CD14-positive monocyte (primary cell): ENCODE results near the gene RAB26. TPM values are rescaled to one million over a fixed set of nuclear protein-coding genes. Genes with fewer than 3 reads are reported as not detected.
A peak's percentile ranks its signal among the peaks of the same experiment; 100 is the strongest.
"Not testable (repeated sequence)": the region's sequence is repeated elsewhere in the genome, so short reads cannot be mapped to it uniquely, and the experiment has no call there.

Experiments
- DNase-seq, 3 donors: peaks; one replicate each; pipeline ENCODE4 v3.0.0-alpha.2; 2011 to 2022
- H2AFZ ChIP-seq: 2 replicates; pipeline ENCODE4 v1.6.0; 2012; ENCODE audit warnings: mild to moderate bottlenecking, low read depth, low read length, inconsistent platforms; ENCODE audit not compliant: insufficient read depth, poor library complexity, severe bottlenecking
- H3K27ac ChIP-seq, 2 donors: 1 replicate in 1 of 2; 2 replicates in 1 of 2; pipeline ENCODE4 v1.5.1; 2012 to 2013; ENCODE audit warnings: low read length in 2 of 2, control low read depth in 1 of 2, inconsistent platforms in 1 of 2, low read depth in 1 of 2, mild to moderate bottlenecking in 1 of 2
- H3K27me3 ChIP-seq, 2 donors: one replicate each; pipeline versions ENCODE4 v1.6.0 to v1.6.1; 2011 to 2013; ENCODE audit warnings: low read length in 2 of 2; ENCODE audit not compliant: control insufficient read depth in 2 of 2, insufficient read depth in 2 of 2
- H3K36me3 ChIP-seq, 2 donors: replicated peaks in 1 of 2; 1 replicate in 1 of 2; 2 replicates in 1 of 2; pipeline versions ENCODE4 v1.5.1 to v1.6.1; 2012 to 2013; ENCODE audit warnings: low read length in 2 of 2, control low read depth in 1 of 2, inconsistent platforms in 1 of 2, mild to moderate bottlenecking in 1 of 2; ENCODE audit not compliant: insufficient read depth in 2 of 2, control insufficient read depth in 1 of 2
- H3K4me1 ChIP-seq, 2 donors: 1 replicate in 1 of 2; 2 replicates in 1 of 2; pipeline versions ENCODE4 v1.5.1 to v1.6.1; 2012 to 2013; ENCODE audit warnings: low read length in 2 of 2, control low read depth in 1 of 2, inconsistent platforms in 1 of 2, mild to moderate bottlenecking in 1 of 2, moderate library complexity in 1 of 2; ENCODE audit not compliant: insufficient read depth in 2 of 2, control insufficient read depth in 1 of 2
- H3K4me2 ChIP-seq: replicated peaks from 2 replicates; pipeline ENCODE3; 2012; ENCODE audit warnings: low read length, moderate library complexity, mild to moderate bottlenecking; ENCODE audit not compliant: poor library complexity, severe bottlenecking; ENCODE audit errors: extremely low read depth
- H3K4me3 ChIP-seq, 3 experiments: fragments of 200-600 bp in 1 of 3; sonication (generic) in 1 of 3; replicated peaks in 1 of 3; 1 replicate in 2 of 3; 2 replicates in 1 of 3; pipeline ENCODE4 v1.5.1; 2011 to 2013; ENCODE audit warnings: low read length in 3 of 3, mild to moderate bottlenecking in 3 of 3, control low read depth in 2 of 3, low read depth in 2 of 3, inconsistent platforms in 1 of 3, moderate library complexity in 1 of 3
- H3K79me2 ChIP-seq: 2 replicates; pipeline ENCODE4 v1.6.0; 2012; ENCODE audit warnings: mild to moderate bottlenecking, control low read depth, inconsistent platforms, low read length, moderate library complexity; ENCODE audit not compliant: insufficient read depth
- H3K9ac ChIP-seq: 2 replicates; pipeline ENCODE4 v1.6.0; 2017; ENCODE audit warnings: low read length, mild to moderate bottlenecking; ENCODE audit not compliant: insufficient read depth, poor library complexity, severe bottlenecking
- H3K9me3 ChIP-seq, 2 donors: replicated peaks in 1 of 2; 1 replicate in 1 of 2; 2 replicates in 1 of 2; pipeline versions ENCODE4 v1.5.1 to v1.6.1; 2012 to 2013; ENCODE audit warnings: low read length in 2 of 2, control low read depth in 1 of 2; ENCODE audit not compliant: control insufficient read depth in 1 of 2, insufficient read depth in 1 of 2
- H4K20me1 ChIP-seq: 2 replicates; pipeline ENCODE4 v1.6.0; 2012; ENCODE audit warnings: mild to moderate bottlenecking, low read length, control low read depth, moderate library complexity; ENCODE audit not compliant: insufficient read depth
- H3K27ac Mint-ChIP-seq, 7 donors: one replicate each; pipeline ENCODE4 v1.8.0; 2020; ENCODE audit warnings: mild to moderate bottlenecking in 7 of 7, mixed read lengths in 7 of 7, moderate library complexity in 6 of 7, inconsistent platforms in 2 of 7
- H3K27me3 Mint-ChIP-seq, 3 donors: one replicate each; pipeline ENCODE4 v1.8.0; 2021 to 2022; ENCODE audit warnings: low read depth in 3 of 3, mild to moderate bottlenecking in 3 of 3, mixed read lengths in 3 of 3, moderate library complexity in 3 of 3, inconsistent platforms in 1 of 3
- H3K36me3 Mint-ChIP-seq, 2 donors: one replicate each; pipeline ENCODE4 v1.8.0; 2020; ENCODE audit warnings: mixed read lengths in 2 of 2, inconsistent platforms in 1 of 2, mild to moderate bottlenecking in 1 of 2
- H3K4me1 Mint-ChIP-seq: one replicate; pipeline ENCODE4 v1.8.0; 2020; ENCODE audit warnings: mild to moderate bottlenecking, mixed read lengths
- H3K4me3 Mint-ChIP-seq, 2 donors: one replicate each; pipeline ENCODE4 v1.8.0; 2020; ENCODE audit warnings: mild to moderate bottlenecking in 2 of 2, mixed read lengths in 2 of 2, moderate library complexity in 1 of 2
- H3K9me3 Mint-ChIP-seq, 7 donors: one replicate each; pipeline ENCODE4 v1.8.0; 2020 to 2022; ENCODE audit warnings: mixed read lengths in 7 of 7, mild to moderate bottlenecking in 6 of 7, moderate library complexity in 6 of 7, inconsistent platforms in 2 of 7
- WGBS: methylation state at CpG from one replicate; pipeline ENCODE4 v1.1.5; 2013; ENCODE audit warnings: missing lambda C conversion rate; ENCODE audit not compliant: insufficient coverage; 5-methylcytosine and 5-hydroxymethylcytosine counted together
- intact Hi-C, 2 donors: fragments of 100-400 bp; cut with micrococcal nuclease; formaldehyde crosslinking; loops; one replicate each; pipeline versions ENCODE4 v1.15.0 to v1.15.1; 2023
- polyA plus RNA-seq, 3 donors: library from polyadenylated mRNA; depleted of rRNA in 1 of 3; unstranded in 2 of 3; stranded (reverse) in 1 of 3; fragments of 300-500 nt in 2 of 3; fragments of >200 nt in 1 of 3; fragmentation: Illumina TruSeq in 2 of 3; gene quantifications; 1 replicate in 2 of 3; 2 replicates in 1 of 3; pipeline ENCODE4 v1.2.3, GENCODE V29; 2012 to 2021

The RAB26 gene
- polyA plus RNA-seq, 3 donors: not detected

DNA sequence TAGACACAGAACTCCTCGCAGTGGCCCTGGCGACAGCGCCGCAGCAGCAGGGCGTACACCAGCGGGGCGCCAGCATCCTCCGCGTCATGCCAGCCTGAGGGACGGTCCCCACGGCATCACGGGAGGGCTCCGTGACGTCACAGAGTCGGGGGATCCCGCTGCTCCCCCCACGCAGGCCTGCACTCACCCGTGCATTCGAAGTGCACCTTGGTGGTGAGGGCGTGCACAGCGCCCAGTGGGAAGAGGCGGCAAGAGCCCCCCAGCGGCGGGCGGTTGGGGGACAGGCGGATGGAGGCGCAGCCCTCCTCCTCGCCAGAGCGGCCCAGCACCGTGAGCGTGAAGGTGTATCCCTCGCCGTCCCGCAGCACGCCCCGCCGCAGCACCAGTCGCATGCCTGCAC, 42.2 kb upstream of the RAB26 start:
- H3K27me3 Mint-ChIP-seq, DNase-seq, intact Hi-C loops, H3K9ac ChIP-seq, H3K4me3 ChIP-seq, H3K9me3 ChIP-seq, H3K4me1 Mint-ChIP-seq, H3K79me2 ChIP-seq, H3K4me1 ChIP-seq, H2AFZ ChIP-seq, H4K20me1 ChIP-seq, H3K27ac Mint-ChIP-seq, H3K27ac ChIP-seq, H3K4me2 ChIP-seq, H3K9me3 Mint-ChIP-seq, H3K27me3 ChIP-seq, H3K4me3 Mint-ChIP-seq: not testable (repeated sequence)
- 96% methylated on average over 10 of the region's 38 CpGs for WGBS
- peaks cover 12 to 13% of the 10 kb centered on the region in 2 donors for H3K36me3 ChIP-seq
- peaks cover 19 to 52% of the 10 kb centered on the region in 2 donors for H3K36me3 Mint-ChIP-seq

DNA sequence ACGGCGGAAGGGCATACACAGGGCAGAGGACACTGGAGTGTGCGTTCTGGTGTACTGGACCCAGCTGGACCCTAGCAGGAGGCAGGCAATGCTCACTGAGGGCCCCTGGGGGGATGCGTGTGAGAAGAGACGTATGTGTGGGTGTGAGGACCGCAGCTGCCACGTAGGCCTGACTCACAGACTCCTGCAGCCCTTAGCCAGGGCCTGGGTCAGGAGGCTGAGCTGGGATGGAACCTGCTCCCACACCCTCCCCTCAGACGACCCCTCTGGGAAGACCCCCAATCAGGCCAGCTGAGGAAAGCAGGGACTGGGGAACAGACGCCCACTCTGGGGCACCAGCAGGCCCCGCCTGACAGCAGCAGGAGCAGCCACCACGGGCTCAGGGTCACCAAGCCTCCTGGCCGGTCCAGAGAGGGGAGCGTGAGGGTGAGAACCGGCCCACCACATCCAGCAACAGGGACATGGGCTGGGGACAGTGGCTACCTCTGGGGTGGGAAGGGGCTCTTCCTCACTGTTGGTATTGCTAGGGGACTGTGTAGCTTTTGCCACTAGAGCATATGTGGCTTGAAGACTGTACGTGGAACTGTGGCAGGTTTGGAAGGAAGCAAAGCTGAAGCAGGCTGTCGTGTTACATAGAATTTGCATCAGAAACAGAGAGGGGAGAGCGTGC, 41.2 kb upstream of the RAB26 start:
- H4K20me1 ChIP-seq, H3K79me2 ChIP-seq, H3K4me3 Mint-ChIP-seq, H3K27me3 ChIP-seq, H2AFZ ChIP-seq, H3K9ac ChIP-seq, H3K9me3 Mint-ChIP-seq, H3K27me3 Mint-ChIP-seq, intact Hi-C loops, H3K4me3 ChIP-seq, H3K9me3 ChIP-seq, H3K4me1 Mint-ChIP-seq, DNase-seq, H3K4me1 ChIP-seq, H3K4me2 ChIP-seq, H3K27ac ChIP-seq: not testable (repeated sequence)
- Mint-ChIP-seq H3K27ac (peak overlapping the region in 2 of 7 donors; percentile 2 to 40), H3K36me3 (peaks cover 16 to 50% of the 10 kb centered on the region in 2 donors)
- peaks cover 13 to 16% of the 10 kb centered on the region in 2 donors for H3K36me3 ChIP-seq
- WGBS: 96% methylated on average over 5 of the region's 17 CpGs

DNA sequence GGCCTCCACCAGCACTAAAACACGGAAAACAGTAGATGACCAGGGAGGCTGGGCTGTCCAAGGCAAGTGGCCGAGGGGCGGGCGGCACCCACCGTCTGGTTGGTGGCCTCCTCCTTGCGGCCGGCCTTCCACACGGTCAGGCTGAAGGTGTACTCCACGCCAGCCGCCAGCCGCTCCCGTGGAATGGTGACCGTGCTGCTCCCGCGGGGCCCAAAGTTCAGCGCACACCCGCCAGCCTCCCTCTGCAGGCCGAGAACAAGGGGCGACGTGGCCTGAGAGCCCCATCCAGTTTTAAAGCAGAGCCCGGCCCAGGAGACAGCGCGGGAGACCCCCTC, 40.7 kb upstream of the RAB26 start:
- H3K4me1 Mint-ChIP-seq, H3K4me1 ChIP-seq, H3K9me3 ChIP-seq, H3K27me3 ChIP-seq, H3K4me2 ChIP-seq, H3K9ac ChIP-seq, H2AFZ ChIP-seq, H3K27me3 Mint-ChIP-seq, DNase-seq, H3K9me3 Mint-ChIP-seq, H3K4me3 ChIP-seq, H3K79me2 ChIP-seq, H3K4me3 Mint-ChIP-seq, intact Hi-C loops, H4K20me1 ChIP-seq, H3K27ac ChIP-seq: not testable (repeated sequence)
- H3K36me3 ChIP-seq: peaks cover 14 to 16% of the 10 kb centered on the region in 2 donors
- peaks cover 17 to 49% of the 10 kb centered on the region in 2 donors for H3K36me3 Mint-ChIP-seq
- WGBS: 93% methylated on average over 13 of the region's 23 CpGs
- H3K27ac Mint-ChIP-seq: peak overlapping the region in 1 of 7 donors; percentile 40

DNA sequence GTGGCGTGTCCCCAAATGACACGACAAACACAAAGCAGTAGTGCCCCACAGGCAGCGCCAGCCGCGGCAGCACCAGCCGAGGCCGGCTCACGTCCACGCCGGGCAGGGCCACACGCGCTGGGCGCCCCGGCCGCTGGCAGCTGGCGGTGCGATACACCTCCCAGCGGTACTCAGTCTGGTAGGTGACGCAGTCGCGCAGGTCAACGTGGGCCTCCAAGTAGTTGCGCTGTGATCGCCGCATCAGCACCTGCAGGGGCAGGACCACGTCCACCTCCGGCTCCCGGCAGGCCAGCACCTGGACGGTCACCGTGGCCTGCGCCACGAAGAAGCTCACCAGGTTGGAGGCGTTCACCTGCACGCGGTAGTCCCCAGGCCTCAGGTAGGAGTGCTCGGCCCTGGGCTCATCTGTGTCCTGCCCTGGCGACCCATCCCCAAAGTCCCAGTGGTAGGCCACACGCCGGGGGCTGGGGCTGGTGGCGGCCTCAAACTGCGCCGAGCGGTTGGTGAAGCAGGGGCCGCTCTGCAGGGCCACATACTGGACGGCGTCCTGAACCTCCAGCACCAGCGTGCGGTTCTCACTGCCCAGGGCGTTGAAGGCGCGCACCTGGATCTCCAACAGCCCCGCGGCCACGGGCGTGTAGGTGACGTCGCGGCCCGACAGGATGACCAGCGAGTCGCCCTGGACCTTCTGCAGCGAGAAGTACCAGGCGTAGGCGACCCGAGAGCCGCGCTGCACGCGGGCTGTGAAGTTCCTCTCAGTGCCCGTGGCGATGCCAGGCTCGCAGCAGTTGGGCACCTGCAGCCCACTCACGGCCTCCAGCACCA, 39.8 kb upstream of the RAB26 start:
- H3K27me3 ChIP-seq, H3K4me3 Mint-ChIP-seq, H3K27me3 Mint-ChIP-seq, H3K9me3 Mint-ChIP-seq, H3K9ac ChIP-seq, H3K27ac ChIP-seq, H3K4me1 ChIP-seq, DNase-seq, H4K20me1 ChIP-seq, H3K4me1 Mint-ChIP-seq, H3K27ac Mint-ChIP-seq, H2AFZ ChIP-seq, H3K79me2 ChIP-seq, H3K4me3 ChIP-seq, intact Hi-C loops, H3K9me3 ChIP-seq, H3K4me2 ChIP-seq: not testable (repeated sequence)
- peaks cover 16% of the 10 kb centered on the region in 2 donors for H3K36me3 ChIP-seq
- 97% methylated on average over 61 of the region's 73 CpGs for WGBS
- H3K36me3 Mint-ChIP-seq: peaks cover 17 to 45% of the 10 kb centered on the region in 2 donors
